ENCODE results near the gene P4HB. TPM values are rescaled to one million over a fixed set of nuclear protein-coding genes. Genes with fewer than 3 reads are reported as not detected.

Gene P4HB
- total RNA-seq, 1 donor, result 1,240 TPM

DNA sequence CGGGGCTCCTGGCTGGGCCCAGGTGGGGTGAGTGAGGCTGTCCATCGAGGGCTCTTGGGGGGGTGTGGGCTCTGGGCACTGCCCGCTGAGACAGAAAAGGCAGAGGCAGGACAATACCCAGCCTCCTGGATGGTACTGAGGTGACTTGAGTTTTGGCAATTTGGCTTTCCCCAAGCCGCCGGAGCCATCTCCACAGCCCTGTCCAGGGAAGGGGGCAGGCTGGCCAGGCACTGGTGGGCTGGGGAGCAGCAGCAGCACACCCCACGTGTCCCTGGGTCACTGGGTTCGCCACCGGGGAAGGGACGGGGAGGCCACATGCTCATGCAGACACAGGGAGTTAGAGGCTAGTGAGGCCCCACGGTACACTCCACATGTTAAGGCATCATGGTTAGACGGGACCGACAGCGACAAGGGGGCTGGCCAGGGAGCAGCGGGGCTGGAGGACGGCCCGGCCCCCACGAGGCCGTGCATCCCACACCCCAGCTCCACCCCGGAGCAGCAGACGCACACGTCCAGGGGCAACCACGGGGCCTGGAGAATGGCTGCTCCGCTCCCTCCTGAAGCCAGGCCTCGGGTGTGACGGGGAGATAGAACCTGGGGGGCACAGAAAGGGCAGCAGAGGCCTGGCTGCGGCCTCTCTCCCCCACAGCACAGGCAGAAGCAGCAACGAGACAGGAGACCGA lies 7.8 kb upstream of the P4HB start:
- Histone ChIP-seq H3K9me3 (ENCODE audit: low read depth, low read length) (no peaks in the 10 kb centered on the region), H3K79me2 (ENCODE audit: insufficient read depth, low read length) (peaks cover 58% of the 10 kb centered on the region), H3K36me3 (ENCODE audit: insufficient read depth, low read length) (peaks cover 55% of the 10 kb centered on the region), H3K27me3 (ENCODE audit: insufficient read depth, low read length) (no peaks in the 10 kb centered on the region), H3K4me2 (ENCODE audit: insufficient read depth, low read length) (no peak overlapping the region), H3K4me1 (ENCODE audit: insufficient read depth, low read length) (peaks cover 26% of the 10 kb centered on the region), H3K4me3 (ENCODE audit: insufficient read depth, low read length) (no peak overlapping the region), H2AFZ (ENCODE audit: low read length) (no peak overlapping the region), H3K27ac (ENCODE audit: low read depth, low read length) (peak overlapping the region; percentile 51), H4K20me1 (ENCODE audit: insufficient read depth, low read length) (peaks cover 48% of the 10 kb centered on the region)
- TF ChIP-seq, protein P1, sequence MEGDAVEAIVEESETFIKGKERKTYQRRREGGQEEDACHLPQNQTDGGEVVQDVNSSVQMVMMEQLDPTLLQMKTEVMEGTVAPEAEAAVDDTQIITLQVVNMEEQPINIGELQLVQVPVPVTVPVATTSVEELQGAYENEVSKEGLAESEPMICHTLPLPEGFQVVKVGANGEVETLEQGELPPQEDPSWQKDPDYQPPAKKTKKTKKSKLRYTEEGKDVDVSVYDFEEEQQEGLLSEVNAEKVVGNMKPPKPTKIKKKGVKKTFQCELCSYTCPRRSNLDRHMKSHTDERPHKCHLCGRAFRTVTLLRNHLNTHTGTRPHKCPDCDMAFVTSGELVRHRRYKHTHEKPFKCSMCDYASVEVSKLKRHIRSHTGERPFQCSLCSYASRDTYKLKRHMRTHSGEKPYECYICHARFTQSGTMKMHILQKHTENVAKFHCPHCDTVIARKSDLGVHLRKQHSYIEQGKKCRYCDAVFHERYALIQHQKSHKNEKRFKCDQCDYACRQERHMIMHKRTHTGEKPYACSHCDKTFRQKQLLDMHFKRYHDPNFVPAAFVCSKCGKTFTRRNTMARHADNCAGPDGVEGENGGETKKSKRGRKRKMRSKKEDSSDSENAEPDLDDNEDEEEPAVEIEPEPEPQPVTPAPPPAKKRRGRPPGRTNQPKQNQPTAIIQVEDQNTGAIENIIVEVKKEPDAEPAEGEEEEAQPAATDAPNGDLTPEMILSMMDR (IDR thresholded peaks at IDR 0.05; ENCODE audit: extremely low read depth, low read depth, low read length), result no peak
- peak; percentile 78 for DNase-seq (ENCODE audit: insufficient read length, low spot score, missing footprints)

DNA sequence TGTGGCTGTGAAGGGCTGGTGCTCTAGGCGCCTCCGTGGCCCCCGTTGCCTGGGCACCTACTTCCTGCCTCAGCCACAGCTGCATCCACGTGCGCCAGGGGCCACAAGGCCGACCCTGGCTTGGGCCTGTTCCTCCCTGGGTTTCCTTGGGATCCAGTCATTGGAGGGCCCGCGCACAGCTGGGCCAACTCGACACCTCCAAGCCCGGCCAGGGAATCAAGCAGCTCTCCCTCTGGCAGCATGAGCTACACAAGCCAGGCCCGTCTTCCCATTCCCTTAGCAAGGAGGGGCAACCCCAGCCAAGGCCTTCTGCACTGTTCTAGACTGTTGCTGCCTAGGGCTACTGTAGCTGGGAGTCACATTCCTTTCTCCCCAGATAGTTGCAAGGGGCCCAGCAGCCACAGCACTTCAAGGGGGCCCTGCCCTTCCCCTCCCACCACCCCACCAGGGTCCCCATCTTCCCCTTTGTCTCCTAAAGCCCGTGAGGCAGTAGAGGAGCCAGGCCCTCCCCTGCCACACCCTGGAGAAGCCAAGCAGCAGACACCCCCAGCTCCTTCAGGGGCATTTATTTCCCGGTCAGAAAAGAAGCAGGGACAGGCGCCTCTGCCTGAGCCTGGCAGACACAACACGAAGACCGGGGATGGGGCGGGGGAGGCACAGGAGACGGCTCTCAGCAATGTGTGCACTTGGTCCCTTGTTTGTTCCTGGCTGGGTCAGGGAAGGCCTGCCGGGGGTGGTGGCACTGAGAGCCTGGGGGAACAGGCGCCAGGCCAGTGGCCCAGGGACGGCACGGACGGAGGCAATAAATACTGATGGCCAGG lies 7.0 kb upstream of the P4HB start:
- Histone ChIP-seq H3K79me2 (ENCODE audit: insufficient read depth, low read length) (peaks cover 64% of the 10 kb centered on the region), H3K4me2 (ENCODE audit: insufficient read depth, low read length) (no peak overlapping the region), H3K4me1 (ENCODE audit: insufficient read depth, low read length) (peaks cover 32% of the 10 kb centered on the region), H3K27me3 (ENCODE audit: insufficient read depth, low read length) (no peaks in the 10 kb centered on the region), H3K4me3 (ENCODE audit: insufficient read depth, low read length) (no peak overlapping the region), H4K20me1 (ENCODE audit: insufficient read depth, low read length) (peaks cover 48% of the 10 kb centered on the region), H2AFZ (ENCODE audit: low read length) (no peak overlapping the region), H3K36me3 (ENCODE audit: insufficient read depth, low read length) (peaks cover 60% of the 10 kb centered on the region), H3K27ac (ENCODE audit: low read depth, low read length) (peak overlapping the region; percentile 41), H3K9me3 (ENCODE audit: low read depth, low read length) (no peaks in the 10 kb centered on the region)
- TF ChIP-seq, protein P1 (IDR thresholded peaks at IDR 0.05; ENCODE audit: extremely low read depth, low read depth, low read length), result no peak
- DNase-seq (ENCODE audit: insufficient read length, low spot score, missing footprints), result peak; percentile 78

DNA sequence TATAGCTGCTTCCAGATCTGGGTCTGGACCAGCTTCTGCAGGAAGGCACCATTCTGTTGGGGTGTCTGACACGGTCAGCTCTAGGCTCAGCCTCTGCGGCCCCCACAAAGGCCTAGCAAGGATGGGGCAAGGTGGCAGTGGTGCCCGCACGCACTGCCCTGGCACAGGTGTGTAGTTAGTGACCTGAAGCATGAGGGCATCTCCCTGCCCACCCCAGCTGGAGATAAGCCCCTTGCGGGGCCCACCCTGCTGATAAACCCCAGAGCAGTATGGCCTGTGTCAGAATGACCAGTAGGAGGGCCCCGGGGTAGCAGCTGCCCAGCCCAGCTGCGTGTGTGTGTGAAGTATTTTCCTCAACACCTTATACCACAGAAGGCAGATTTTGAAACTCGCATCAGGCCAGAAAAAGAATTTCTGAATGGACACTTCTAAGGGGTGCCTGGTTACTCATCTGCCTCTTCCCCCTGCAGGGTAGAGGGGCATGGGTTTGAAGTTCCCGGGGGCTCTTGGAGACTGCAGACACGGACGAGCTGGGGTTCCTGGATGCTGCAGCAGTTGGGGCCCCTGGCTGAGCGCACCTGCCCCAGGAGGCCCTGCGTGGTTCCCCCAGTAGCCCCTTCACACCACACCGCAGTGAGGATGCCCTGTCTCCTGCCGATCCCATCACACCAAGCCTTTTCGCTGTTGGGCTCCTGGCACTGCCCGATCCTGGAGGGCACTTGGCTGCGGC lies 6.3 kb upstream of the P4HB start:
- Histone ChIP-seq H3K79me2 (ENCODE audit: insufficient read depth, low read length) (peaks cover 67% of the 10 kb centered on the region), H3K36me3 (ENCODE audit: insufficient read depth, low read length) (peaks cover 60% of the 10 kb centered on the region), H4K20me1 (ENCODE audit: insufficient read depth, low read length) (peaks cover 48% of the 10 kb centered on the region), H3K4me3 (ENCODE audit: insufficient read depth, low read length) (no peak overlapping the region), H3K4me1 (ENCODE audit: insufficient read depth, low read length) (peaks cover 31% of the 10 kb centered on the region), H3K4me2 (ENCODE audit: insufficient read depth, low read length) (no peak overlapping the region), H3K27ac (ENCODE audit: low read depth, low read length) (peak overlapping the region; percentile 42), H2AFZ (ENCODE audit: low read length) (no peak overlapping the region), H3K27me3 (ENCODE audit: insufficient read depth, low read length) (no peaks in the 10 kb centered on the region), H3K9me3 (ENCODE audit: low read depth, low read length) (no peaks in the 10 kb centered on the region)
- TF ChIP-seq, protein P1 (IDR thresholded peaks at IDR 0.05; ENCODE audit: extremely low read depth, low read depth, low read length), result no peak
- DNase-seq (ENCODE audit: insufficient read length, low spot score, missing footprints), result peak; percentile 87
